HG02852 (cell line): ENCODE data around the gene PYCR2.

Experiments used
- ATAC-seq: cut with Tn5 transposase; IDR thresholded peaks from one replicate; pipeline ENCODE4 v1.9.1; 2021; ENCODE audit warnings: mild to moderate bottlenecking, moderate library complexity; ENCODE audit not compliant: unreplicated experiment

PYCR2 gene

GRCh38 chr1:225921734-225922709 is 2.0 kb downstream of the PYCR2 start:
- no peak for ATAC-seq

- ATAC-seq, result no peak
These were observed 4.1 kb downstream of the PYCR2 start for GRCh38 chr1:225919906-225920305.

DNA sequence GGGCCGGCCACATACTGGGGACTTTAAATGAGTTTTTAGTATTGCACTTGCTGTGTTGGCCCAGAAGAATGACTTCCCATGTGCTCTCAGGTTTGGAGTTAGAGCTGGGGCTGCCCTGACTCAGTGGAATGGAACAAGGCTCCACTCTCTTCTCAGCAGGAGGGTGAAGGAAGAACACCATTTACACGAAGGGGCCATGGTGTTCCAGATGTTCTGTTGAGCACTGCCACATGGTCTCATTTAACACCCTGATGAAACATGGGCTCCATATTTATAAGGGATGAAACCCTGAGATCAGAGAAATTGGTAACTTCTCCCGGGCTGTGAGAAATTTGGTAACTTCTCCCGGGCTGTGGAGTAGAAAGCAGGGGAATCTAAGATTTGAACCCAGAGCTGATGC is 5.8 kb downstream of the PYCR2 start:
- ATAC-seq, result no peak

DNA sequence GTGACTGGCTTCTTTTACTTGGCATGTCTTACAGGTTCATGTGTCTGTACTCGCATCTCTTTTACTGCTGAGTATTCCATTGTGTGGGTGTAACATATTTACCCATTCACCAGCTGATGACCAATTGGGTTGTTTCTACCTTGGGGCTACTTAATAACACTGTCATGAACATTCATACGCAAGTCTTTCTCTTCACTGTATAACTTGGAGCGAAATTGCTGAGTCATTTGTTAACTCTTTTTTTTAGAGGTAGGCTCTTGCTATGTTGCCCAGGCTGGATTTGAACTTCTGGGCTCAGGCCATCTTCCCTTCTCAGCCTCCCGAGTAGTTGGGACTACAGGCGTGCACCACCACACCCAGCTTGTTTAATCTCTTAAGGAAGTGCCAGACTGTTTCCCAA is 6.5 kb downstream of the PYCR2 start:
- ATAC-seq, result no peak

DNA sequence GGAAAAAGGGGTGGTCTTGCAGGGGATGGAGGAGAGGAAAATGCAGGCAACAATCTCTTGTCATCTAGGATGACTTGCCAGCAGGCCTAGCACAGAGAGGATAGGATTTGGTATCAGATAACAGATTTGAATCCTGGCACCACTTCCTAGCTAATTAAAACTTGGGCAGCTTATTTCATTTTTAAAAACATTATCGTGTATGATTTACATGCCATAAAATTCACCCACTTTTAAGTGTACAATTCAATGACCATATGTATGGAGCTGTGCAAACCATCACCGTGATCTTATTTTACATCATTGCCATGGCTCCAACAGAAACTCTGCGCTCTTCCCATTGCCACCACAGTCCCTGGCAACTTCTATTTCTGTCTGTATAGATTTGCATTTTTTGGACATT is 6.9 kb downstream of the PYCR2 start:
- ATAC-seq, result no peak

GRCh38 chr1:225915538-225915991 is 8.5 kb downstream of the PYCR2 start:
- ATAC-seq, result no peak

DNA sequence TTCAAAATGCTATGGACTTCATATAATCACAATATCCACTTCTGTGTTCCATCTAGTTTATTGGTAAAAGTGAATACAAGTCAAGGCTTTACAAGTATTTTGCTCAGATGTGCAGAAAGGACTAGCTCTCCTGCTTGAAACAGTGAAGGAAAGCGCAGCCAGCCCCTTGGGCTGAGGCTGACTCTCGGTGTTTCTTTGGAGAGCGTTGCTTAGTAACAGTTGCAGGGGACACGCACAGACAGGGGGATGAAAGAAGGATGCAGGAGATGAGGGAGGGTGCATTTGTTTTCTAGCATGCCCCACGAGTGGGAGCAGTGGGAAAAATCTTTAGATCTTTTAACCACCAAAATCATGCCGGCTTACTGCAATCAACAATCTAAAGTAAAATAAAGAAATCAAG is 9.1 kb downstream of the PYCR2 start:
- ATAC-seq, result no peak

DNA sequence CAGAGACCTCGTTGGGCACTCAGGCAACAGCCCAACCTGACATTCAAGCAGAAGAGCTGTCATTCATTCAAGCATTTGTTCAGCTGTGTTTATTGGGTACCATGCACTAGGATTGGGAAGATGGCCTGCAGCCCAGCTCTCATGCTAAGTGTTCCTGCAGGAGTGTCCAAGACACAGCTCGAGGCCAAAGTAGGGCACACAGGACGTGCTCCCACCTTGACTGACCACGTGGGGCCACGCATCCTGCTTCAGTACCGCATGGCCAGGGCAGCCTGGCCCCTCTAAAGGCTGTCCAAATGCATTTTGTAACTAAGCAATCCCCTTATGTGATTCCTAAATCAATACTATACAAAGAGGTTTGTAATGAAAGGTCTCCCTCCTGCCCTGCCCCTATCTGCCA is 9.7 kb downstream of the PYCR2 start:
- no peak for ATAC-seq

DNA sequence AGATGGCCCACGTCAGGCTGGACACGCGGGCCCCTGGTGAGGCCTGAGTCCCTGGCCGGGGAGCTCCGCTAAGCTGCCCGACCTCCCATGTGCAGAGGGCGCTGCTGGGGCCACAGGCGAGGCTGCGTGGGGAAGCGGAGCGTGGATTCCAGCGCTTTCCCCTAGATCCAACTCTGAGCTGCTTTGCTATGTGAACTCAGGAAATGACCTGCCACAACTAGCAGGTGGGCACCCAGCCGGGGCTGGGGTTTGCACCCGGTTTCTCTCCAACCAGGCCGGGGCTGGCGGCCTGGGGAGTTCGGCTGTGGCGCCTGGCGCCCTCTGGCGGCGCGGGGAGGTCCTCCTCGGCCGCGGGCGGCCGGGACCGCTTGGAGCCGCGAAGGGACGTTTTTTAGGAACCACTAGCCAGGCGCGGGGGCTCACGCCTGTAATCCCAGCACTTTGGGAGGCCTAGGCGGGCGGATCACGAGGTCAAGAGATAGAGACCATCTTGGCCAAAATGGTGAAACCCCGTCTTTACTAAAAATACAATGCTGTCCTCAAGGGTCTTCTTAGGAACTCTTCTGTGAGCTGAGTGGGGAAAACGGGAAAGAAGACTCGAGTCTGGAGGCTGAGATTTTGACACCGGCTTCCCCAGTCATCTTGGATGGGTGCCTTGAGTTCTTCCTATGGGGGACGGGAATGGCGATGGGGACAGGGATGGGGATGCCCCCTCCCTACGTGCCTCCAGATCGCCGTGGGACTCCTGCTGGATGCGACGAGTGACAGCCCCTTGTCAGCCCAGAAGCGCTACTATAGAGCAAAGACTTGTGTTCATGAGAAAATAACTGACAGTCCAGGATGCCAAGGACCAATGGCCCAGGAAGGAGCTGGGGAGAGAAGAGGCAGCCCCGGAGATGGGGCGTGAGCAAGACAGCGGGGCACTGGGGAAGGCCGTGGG is 12.6 kb downstream of the PYCR2 start:
- peak; percentile 91 for ATAC-seq

GRCh38 chr1:225909477-225909876 is 14.6 kb downstream of the PYCR2 start:
- ATAC-seq, result no peak

DNA sequence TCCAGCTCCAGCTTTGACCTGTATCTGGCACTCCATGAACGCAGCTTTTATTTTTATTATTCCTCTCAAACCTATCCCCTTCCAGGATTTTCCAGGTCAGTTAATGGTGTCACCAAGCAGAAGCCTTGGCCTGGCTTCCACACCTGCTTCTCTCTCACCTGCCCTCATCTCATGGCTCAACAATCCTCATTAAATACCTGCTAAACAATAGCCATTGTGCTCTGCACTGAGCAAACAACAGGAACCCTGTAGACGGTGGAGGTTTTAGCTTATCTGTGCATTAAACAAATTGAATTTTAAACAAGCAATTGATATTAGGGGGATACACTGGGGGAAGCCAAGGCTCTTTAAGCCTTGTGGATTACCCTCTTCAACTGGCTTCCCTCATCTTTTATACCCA is 15.3 kb downstream of the PYCR2 start:
- ATAC-seq, result no peak

- ATAC-seq, result no peak
These were observed 15.9 kb downstream of the PYCR2 start for GRCh38 chr1:225908013-225908640.

GRCh38 chr1:225907341-225907740 is 16.7 kb downstream of the PYCR2 start:
- no peak for ATAC-seq

GRCh38 chr1:225906467-225906866 is 17.6 kb downstream of the PYCR2 start:
- ATAC-seq, result no peak

GRCh38 chr1:225903623-225904022 is 20.4 kb downstream of the PYCR2 start:
- no peak for ATAC-seq

GRCh38 chr1:225899044-225899925 is 24.8 kb downstream of the PYCR2 start:
- no peak for ATAC-seq

GRCh38 chr1:225897595-225898514 is 26.2 kb downstream of the PYCR2 start:
- ATAC-seq, result no peak

DNA sequence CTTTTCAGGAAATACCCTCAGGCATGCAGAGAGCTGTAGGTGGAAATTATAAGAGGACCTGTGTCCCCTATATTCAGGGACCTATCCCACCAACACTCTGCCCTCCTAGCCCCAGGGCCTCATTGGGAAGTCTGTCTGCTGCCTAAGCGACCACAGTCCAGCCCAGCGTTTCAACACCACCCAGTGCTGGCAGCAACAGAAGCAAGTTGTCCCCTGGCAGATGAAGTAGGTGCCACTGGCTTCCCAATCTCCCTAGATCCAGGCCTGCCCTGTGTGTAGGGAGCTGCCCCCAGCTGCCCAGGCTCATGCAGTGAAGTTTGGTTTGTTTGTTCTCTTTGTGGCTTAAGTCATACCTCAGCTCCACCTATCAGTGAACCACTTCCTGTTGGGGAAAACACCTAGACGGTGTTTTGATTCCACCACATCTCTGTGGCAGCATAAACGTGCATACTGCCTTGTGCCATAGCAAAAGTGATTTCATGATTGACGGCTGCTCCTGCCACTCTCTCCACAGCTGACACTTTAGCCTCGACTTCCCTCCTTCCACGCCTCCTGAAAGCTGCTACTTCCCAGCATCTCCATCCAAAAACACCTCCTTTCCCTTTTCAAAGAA is 27.0 kb downstream of the PYCR2 start:
- peak; percentile 100 for ATAC-seq

- ATAC-seq, result no peak
These were observed 27.6 kb downstream of the PYCR2 start for GRCh38 chr1:225896494-225896893.
